H1 (cell line): ENCODE measurements around the gene ZNF609. TPM values are rescaled to one million over a fixed set of nuclear protein-coding genes. Genes with fewer than 3 reads are reported as not detected.

ENCODE experiments used
- CTCF ChIA-PET: fragments of 300-600 bp; sonication (Branson Sonifier 250); formaldehyde crosslinking; loops from one replicate; lab custom pipeline; 2021; ENCODE audit not compliant: partially characterized antibody; lab: Charles Lee
- POLR2A ChIA-PET: fragments of 300-600 bp; sonication (Branson Sonifier 250); formaldehyde crosslinking; loops from one replicate; lab custom pipeline; 2021; ENCODE audit warnings: inconsistent platforms; ENCODE audit not compliant: partially characterized antibody; lab: Charles Lee
- DNase-seq, 2 experiments: peaks; one replicate each; pipeline versions ENCODE4 v3.0.0 to v3.0.0-alpha.2; 2010 to 2022; ENCODE audit warnings: low spot score in 2 of 2, low read depth in 1 of 2, mixed read lengths in 1 of 2
- FAIRE-seq: peaks from 2 replicates; lab custom pipeline; 2011; peaks lifted over from hg19 to GRCh38; lab: Jason Lieb, UNC
- H2AFZ ChIP-seq: 2 replicates; pipeline ENCODE4 v1.8.1; 2012; ENCODE audit warnings: low read length, inconsistent platforms
- H2AK5ac ChIP-seq: 2 replicates; pipeline ENCODE4 v1.6.1; 2013; ENCODE audit warnings: low read depth, low read length
- H2BK120ac ChIP-seq: replicated peaks from 2 replicates; pipeline ENCODE3; 2013; ENCODE audit warnings: low read depth, low read length, inconsistent platforms
- H2BK12ac ChIP-seq: 2 replicates; pipeline ENCODE4 v1.6.1; 2013; ENCODE audit warnings: low read depth, low read length
- H2BK15ac ChIP-seq: 2 replicates; pipeline ENCODE4 v1.6.1; 2013; ENCODE audit warnings: low read length
- H2BK20ac ChIP-seq: 2 replicates; pipeline ENCODE4 v1.6.1; 2013; ENCODE audit warnings: low read length
- H2BK5ac ChIP-seq: 2 replicates; pipeline ENCODE4 v1.6.1; 2013; ENCODE audit warnings: low read depth, low read length
- H3K14ac ChIP-seq: 2 replicates; pipeline ENCODE4 v1.6.1; 2013; ENCODE audit warnings: inconsistent platforms; ENCODE audit not compliant: insufficient read length
- H3K18ac ChIP-seq: 2 replicates; pipeline ENCODE4 v1.6.1; 2013; ENCODE audit warnings: low read length; ENCODE audit errors: extremely low read depth
- H3K23ac ChIP-seq: 2 replicates; pipeline ENCODE4 v1.6.1; 2013; ENCODE audit warnings: inconsistent platforms; ENCODE audit not compliant: insufficient read length
- H3K23me2 ChIP-seq: 2 replicates; pipeline ENCODE4 v1.6.1; 2013; ENCODE audit warnings: low read depth, low read length
- H3K27ac ChIP-seq: 2 replicates; pipeline ENCODE4 v1.6.1; 2011; ENCODE audit warnings: low read depth, low read length, inconsistent platforms
- H3K27me3 ChIP-seq, 4 experiments: replicated peaks in 1 of 4; 1 replicate in 1 of 4; 2 replicates in 3 of 4; pipeline versions ENCODE4 v1.6.1 to v1.8.1; 2011 to 2013; ENCODE audit warnings: low read length in 3 of 4, mild to moderate bottlenecking in 3 of 4, inconsistent platforms in 2 of 4, mixed read lengths in 2 of 4, moderate library complexity in 1 of 4; ENCODE audit not compliant: control insufficient read depth in 3 of 4, insufficient read depth in 3 of 4; ENCODE audit errors: extremely low read depth in 1 of 4
- H3K36me3 ChIP-seq, 4 experiments: 2 replicates each; pipeline versions ENCODE4 v1.6.1 to v1.8.1; 2011 to 2013; ENCODE audit warnings: mild to moderate bottlenecking in 4 of 4, low read length in 3 of 4, moderate library complexity in 2 of 4, control low read depth in 1 of 4, inconsistent platforms in 1 of 4; ENCODE audit not compliant: insufficient read depth in 4 of 4, control insufficient read depth in 2 of 4
- H3K4ac ChIP-seq: replicated peaks from 2 replicates; pipeline ENCODE3; 2013; ENCODE audit warnings: low read length, low read depth, mixed read lengths, inconsistent platforms; ENCODE audit not compliant: insufficient read length
- H3K4me1 ChIP-seq, 4 experiments: replicated peaks in 1 of 4; 1 replicate in 1 of 4; 2 replicates in 3 of 4; pipeline versions ENCODE4 v1.6.1 to v1.8.1; 2011 to 2013; ENCODE audit warnings: low read length in 3 of 4, inconsistent platforms in 2 of 4, mixed read lengths in 1 of 4; ENCODE audit not compliant: insufficient read depth in 4 of 4, control insufficient read depth in 3 of 4
- H3K4me2 ChIP-seq, 2 experiments: 2 replicates each; pipeline versions ENCODE4 v1.6.1 to v1.8.1; 2011 to 2013; ENCODE audit warnings: low read depth in 2 of 2, low read length in 2 of 2, control low read depth in 1 of 2, inconsistent platforms in 1 of 2, mild to moderate bottlenecking in 1 of 2; ENCODE audit not compliant: insufficient read depth in 1 of 2
- H3K4me3 ChIP-seq, 4 experiments: fragments of 200-600, 300-600 bp in 1 of 4; sonication (generic), shearing (Covaris generic), sonication (Bioruptor Twin) in 1 of 4; 2 replicates each; pipeline versions ENCODE4 v1.5.1 to v1.8.1; 2011 to 2016; ENCODE audit warnings: low read length in 4 of 4, low read depth in 3 of 4, control low read depth in 2 of 4, inconsistent platforms in 2 of 4, mild to moderate bottlenecking in 2 of 4, mixed read lengths in 1 of 4, moderate library complexity in 1 of 4; ENCODE audit not compliant: insufficient read depth in 2 of 4; ENCODE audit errors: extremely low read depth in 1 of 4
- H3K56ac ChIP-seq: replicated peaks from 2 replicates; pipeline ENCODE3; 2013; ENCODE audit warnings: low read depth, mild to moderate bottlenecking, mixed read lengths, low read length, inconsistent platforms; ENCODE audit not compliant: insufficient read length
- H3K79me1 ChIP-seq: 2 replicates; pipeline ENCODE4 v1.6.1; 2013; ENCODE audit warnings: low read depth, low read length, control low read depth
- H3K79me2 ChIP-seq, 2 experiments: 2 replicates each; pipeline versions ENCODE4 v1.6.1 to v1.8.1; 2012 to 2013; ENCODE audit warnings: low read length in 2 of 2, mild to moderate bottlenecking in 2 of 2, inconsistent platforms in 1 of 2; ENCODE audit not compliant: insufficient read depth in 2 of 2, control insufficient read depth in 1 of 2
- H3K9ac ChIP-seq, 4 experiments: replicated peaks in 1 of 4; 1 replicate in 1 of 4; 2 replicates in 3 of 4; pipeline versions ENCODE4 v1.6.1 to v1.8.1; 2011 to 2013; ENCODE audit warnings: low read depth in 3 of 4, low read length in 3 of 4, control low read depth in 2 of 4, mild to moderate bottlenecking in 2 of 4, moderate library complexity in 2 of 4, inconsistent platforms in 1 of 4; ENCODE audit errors: extremely low read depth in 1 of 4
- H3K9me3 ChIP-seq, 2 experiments: 2 replicates each; pipeline versions ENCODE4 v1.6.1 to v1.8.1; 2012 to 2013; ENCODE audit warnings: mild to moderate bottlenecking in 2 of 2, moderate library complexity in 2 of 2, control low read depth in 1 of 2, inconsistent platforms in 1 of 2, low read depth in 1 of 2, low read length in 1 of 2, mixed read lengths in 1 of 2; ENCODE audit not compliant: insufficient read depth in 2 of 2
- H4K20me1 ChIP-seq, 2 experiments: replicated peaks in 1 of 2; 2 replicates each; pipeline versions ENCODE3 to v1.8.1; 2011 to 2013; ENCODE audit warnings: inconsistent platforms in 2 of 2, low read length in 2 of 2, mild to moderate bottlenecking in 1 of 2; ENCODE audit not compliant: insufficient read depth in 2 of 2, control insufficient read depth in 1 of 2
- H4K5ac ChIP-seq: 2 replicates; pipeline ENCODE4 v1.6.1; 2013; ENCODE audit warnings: low read length, low read depth, mixed read lengths, inconsistent platforms; ENCODE audit not compliant: insufficient read length
- H4K8ac ChIP-seq: 2 replicates; pipeline ENCODE4 v1.8.0; 2013; ENCODE audit warnings: mild to moderate bottlenecking, moderate library complexity, low read length, inconsistent platforms; ENCODE audit not compliant: insufficient read depth; ENCODE audit errors: extremely low read depth
- H4K91ac ChIP-seq: replicated peaks from 2 replicates; pipeline ENCODE3; 2013; ENCODE audit warnings: low read length, mixed read lengths, inconsistent platforms; ENCODE audit not compliant: insufficient read length
- CHD1 ChIP-seq: IDR thresholded peaks from 2 replicates; pipeline ENCODE4 v1.6.1; 2012; ENCODE audit warnings: low read depth, low read length, improper control_type of control experiment
- CREB1 ChIP-seq: IDR thresholded peaks from 2 replicates; pipeline ENCODE4 v1.6.1; 2012; ENCODE audit warnings: inconsistent platforms
- EZH2 ChIP-seq: fragments of 200-600 bp; sonication (generic); IDR thresholded peaks from 2 replicates; pipeline ENCODE4 v1.7.1; 2012; ENCODE audit warnings: low read depth, mild to moderate bottlenecking, moderate library complexity, low read length, inconsistent platforms; ENCODE audit not compliant: severe bottlenecking
- GABPA ChIP-seq: IDR thresholded peaks from 2 replicates; pipeline ENCODE4 v1.6.1; 2011; ENCODE audit warnings: mild to moderate bottlenecking, low read length, moderate library complexity, borderline replicate concordance; ENCODE audit not compliant: insufficient read depth
- HDAC2 ChIP-seq, 2 experiments: fragments of 300-600 bp in 1 of 2; sonication (generic) in 1 of 2; IDR thresholded peaks; 2 replicates each; pipeline ENCODE4 v1.6.1; 2011 to 2012; ENCODE audit warnings: low read depth in 2 of 2, low read length in 2 of 2, mild to moderate bottlenecking in 2 of 2, moderate library complexity in 2 of 2, borderline replicate concordance in 1 of 2, inconsistent platforms in 1 of 2
- NANOG ChIP-seq: IDR thresholded peaks from 2 replicates; pipeline ENCODE4 v1.6.1; 2011; ENCODE audit warnings: low read length, low read depth, mild to moderate bottlenecking, inconsistent platforms; ENCODE audit not compliant: insufficient read depth, poor library complexity, severe bottlenecking
- NRF1 ChIP-seq: IDR thresholded peaks from 2 replicates; pipeline ENCODE4 v1.6.1; 2011; ENCODE audit warnings: mild to moderate bottlenecking, low read depth, low read length, improper control_type of control experiment
- RFX5 ChIP-seq: IDR thresholded peaks from 2 replicates; pipeline ENCODE4 v1.6.1; 2011; ENCODE audit warnings: low read depth, low read length, improper control_type of control experiment, borderline replicate concordance
- SAP30 ChIP-seq: fragments of 300-600 bp; sonication (generic); IDR thresholded peaks from 2 replicates; pipeline ENCODE4 v1.7.1; 2012; ENCODE audit warnings: low read length, moderate library complexity, mild to moderate bottlenecking, inconsistent platforms; ENCODE audit not compliant: insufficient read depth, insufficient replicate concordance
- SIRT6 ChIP-seq: IDR thresholded peaks from one replicate; pipeline ENCODE4 v1.7.1; 2012; ENCODE audit warnings: low read length, inconsistent platforms
- SP2 ChIP-seq: IDR thresholded peaks from 2 replicates; pipeline ENCODE4 v1.6.1; 2012; ENCODE audit warnings: mild to moderate bottlenecking, low read length, inconsistent platforms
- polyA plus RNA-seq, 7 experiments: library from polyadenylated mRNA; depleted of rRNA in 3 of 7; stranded (reverse) in 5 of 7; unstranded in 2 of 7; fragments of >200 nt in 5 of 7; fragments of 200-250 nt in 2 of 7; gene quantifications; 1 replicate in 5 of 7; 2 replicates in 1 of 7; 4 replicates in 1 of 7; pipeline versions ENCODE4 v1.2.1 to v1.2.3, GENCODE V29; 2011 to 2013; ENCODE audit warnings: missing spikeins in 2 of 7, mixed read lengths in 2 of 7
- total RNA-seq: library from RNA; stranded (reverse); fragmentation: NEBNext Ultra II Directional; extraction: Animal tissue kit (Norgen Biotek cat#: 25700); gene quantifications from 2 replicates; pipeline ENCODE4 v1.2.1, GENCODE V29; 2021

ZNF609 gene
- total and polyA plus RNA-seq, 2 of the 8 experiments (the other 6 are each of a cell fraction or from before 2014, with no cell fraction given): 15.5 to 47.8 TPM

GRCh38 chr15:64454282-64454681 lies 6.1 kb upstream of the ZNF609 start:
- no peaks in the 10 kb centered on the region for H3K79me1 ChIP-seq
- no peak overlapping the region for H4K8ac ChIP-seq
- no peak overlapping the region for H3K4me3 ChIP-seq
- no peaks in the 10 kb centered on the region for H3K36me3 ChIP-seq
- no peak overlapping the region for H2AFZ ChIP-seq
- no peaks in the 10 kb centered on the region for H3K9me3 ChIP-seq
- no peak overlapping the region for H3K4ac ChIP-seq
- no peak for FAIRE-seq
- H3K4me2 ChIP-seq: no peak overlapping the region
- H4K20me1 ChIP-seq: no peaks in the 10 kb centered on the region
- CTCF ChIA-PET: interaction anchor here (0.9 to 1.2 kb wide), 5 partner anchors 11 to 227 kb away, joined by 3 to 5 read pairs (median 3); no protein-coding TSS in a partner anchor
- H2AK5ac ChIP-seq: no peak overlapping the region
- no peaks in the 10 kb centered on the region for H3K23me2 ChIP-seq
- no peak overlapping the region for H2BK5ac ChIP-seq
- H2BK20ac ChIP-seq: no peak overlapping the region
- POLR2A ChIA-PET: interaction anchor here (0.5 to 0.6 kb wide), 2 partner anchors 46 to 233 kb away, joined by 3 to 5 read pairs; no protein-coding TSS in a partner anchor
- no peak overlapping the region for H4K91ac ChIP-seq
- no peaks in the 10 kb centered on the region for H3K79me2 ChIP-seq
- peaks cover 0 to 5% (median 2%) of the 10 kb centered on the region in 4 experiments; a peak in 2 of 7 replicates for H3K4me1 ChIP-seq
- no peak overlapping the region for H3K9ac ChIP-seq
- H2BK120ac ChIP-seq: no peak overlapping the region
- H3K23ac ChIP-seq: no peak overlapping the region
- no peak overlapping the region for H2BK12ac ChIP-seq
- H3K56ac ChIP-seq: no peak overlapping the region
- H4K5ac ChIP-seq: no peak overlapping the region
- H2BK15ac ChIP-seq: no peak overlapping the region
- no peak overlapping the region for H3K27ac ChIP-seq
- DNase-seq: no peak
- no peak overlapping the region for H3K18ac ChIP-seq
- no peak overlapping the region for H3K14ac ChIP-seq
- no peaks in the 10 kb centered on the region for H3K27me3 ChIP-seq
- TF ChIP-seq CREB1 (no peak), SP2 (no peak), NRF1 (no peak), NANOG (no peak), SAP30 (no peak), HDAC2 (IDR thresholded peaks at IDR 0.05; ENCODE audit: borderline replicate concordance in 1 of 2, low read depth in 2 of 2, low read length in 2 of 2) (no peak), EZH2 (no peak), GABPA (no peak), CHD1 (no peak), RFX5 (no peak), SIRT6 (no peak)
